Liver (tissue), 9 donors: ENCODE results near the gene SLC12A7. TPM values are rescaled to one million over a fixed set of nuclear protein-coding genes. Genes with fewer than 3 reads are reported as not detected.

Source experiments
- DNase-seq: peaks from one replicate; pipeline ENCODE4 v3.0.0-alpha.2; 2017; ENCODE audit warnings: low spot score
- H3K27ac ChIP-seq, 2 donors: one replicate each; pipeline ENCODE4 v1.7.0; 2013; ENCODE audit warnings: inconsistent platforms in 2 of 2, low read length in 2 of 2, control low read depth in 1 of 2, low read depth in 1 of 2, mild to moderate bottlenecking in 1 of 2
- H3K27me3 ChIP-seq, 4 donors: one replicate each; pipeline versions ENCODE4 v1.6.1 to v1.7.0; 2013; ENCODE audit warnings: low read length in 3 of 4, inconsistent platforms in 1 of 4, mild to moderate bottlenecking in 1 of 4, moderate library complexity in 1 of 4; ENCODE audit not compliant: control insufficient read depth in 4 of 4, insufficient read depth in 4 of 4
- H3K36me3 ChIP-seq, 4 donors: one replicate each; pipeline versions ENCODE4 v1.6.1 to v1.7.0; 2013; ENCODE audit warnings: low read length in 3 of 4, mild to moderate bottlenecking in 3 of 4, low read depth in 1 of 4, moderate library complexity in 1 of 4; ENCODE audit not compliant: control insufficient read depth in 4 of 4, insufficient read depth in 3 of 4
- H3K4me1 ChIP-seq, 4 donors: one replicate each; pipeline versions ENCODE4 v1.6.1 to v1.7.0; 2013; ENCODE audit warnings: low read length in 3 of 4, mild to moderate bottlenecking in 3 of 4, moderate library complexity in 1 of 4; ENCODE audit not compliant: control insufficient read depth in 4 of 4, insufficient read depth in 4 of 4
- H3K4me3 ChIP-seq, 3 donors: one replicate each; pipeline versions ENCODE4 v1.6.1 to v1.7.0; 2013; ENCODE audit warnings: low read length in 3 of 3, control low read depth in 1 of 3, low read depth in 1 of 3, mild to moderate bottlenecking in 1 of 3
- H3K9ac ChIP-seq, 2 donors: one replicate each; pipeline ENCODE4 v1.7.0; 2013; ENCODE audit warnings: low read length in 2 of 2, mild to moderate bottlenecking in 2 of 2, moderate library complexity in 2 of 2, control low read depth in 1 of 2, low read depth in 1 of 2
- H3K9me3 ChIP-seq, 4 donors: one replicate each; pipeline versions ENCODE4 v1.6.1 to v1.7.0; 2013; ENCODE audit warnings: low read length in 3 of 4; ENCODE audit not compliant: control insufficient read depth in 4 of 4
- EGR1 ChIP-seq, 2 donors: IDR thresholded peaks; 2 replicates each; pipeline ENCODE4 v1.6.1; 2016 to 2018; ENCODE audit warnings: antibody characterized with exemption in 2 of 2, low read depth in 2 of 2
- FOXA1 ChIP-seq: IDR thresholded peaks from 2 replicates; pipeline ENCODE4 v1.6.1; 2016; ENCODE audit warnings: antibody characterized with exemption
- FOXA2 ChIP-seq: IDR thresholded peaks from 2 replicates; pipeline ENCODE4 v1.6.1; 2016; ENCODE audit warnings: antibody characterized with exemption
- GABPA ChIP-seq, 2 donors: IDR thresholded peaks in 1 of 2; conservative IDR thresholded peaks in 1 of 2; 2 replicates each; pipeline ENCODE4 v1.6.1; 2016; ENCODE audit warnings: antibody characterized with exemption in 2 of 2, mild to moderate bottlenecking in 1 of 2, moderate library complexity in 1 of 2
- HNF4A ChIP-seq, 2 donors: conservative IDR thresholded peaks; 2 replicates each; pipeline ENCODE4 v1.6.1; 2016; ENCODE audit warnings: antibody characterized with exemption in 2 of 2, mild to moderate bottlenecking in 2 of 2
- HNF4G ChIP-seq: IDR thresholded peaks from 2 replicates; pipeline ENCODE4 v1.6.1; 2016; ENCODE audit warnings: antibody characterized with exemption
- JUND ChIP-seq, 2 donors: IDR thresholded peaks; 2 replicates each; pipeline ENCODE4 v1.6.1; 2016; ENCODE audit warnings: antibody characterized with exemption in 2 of 2
- NR2F2 ChIP-seq: IDR thresholded peaks from 2 replicates; pipeline ENCODE4 v1.6.1; 2016; ENCODE audit warnings: antibody characterized with exemption
- RAD21 ChIP-seq, 2 donors: IDR thresholded peaks; 2 replicates each; pipeline ENCODE4 v1.6.1; 2016; ENCODE audit warnings: antibody characterized with exemption in 2 of 2, mild to moderate bottlenecking in 2 of 2
- RXRA ChIP-seq, 2 donors: IDR thresholded peaks; 2 replicates each; pipeline ENCODE4 v1.6.1; 2017 to 2018; ENCODE audit warnings: antibody characterized with exemption in 2 of 2, mild to moderate bottlenecking in 1 of 2
- SP1 ChIP-seq: IDR thresholded peaks from 2 replicates; pipeline ENCODE4 v1.6.1; 2018; ENCODE audit warnings: antibody characterized with exemption, mild to moderate bottlenecking
- TAF1 ChIP-seq: conservative IDR thresholded peaks from 2 replicates; pipeline ENCODE4 v1.6.1; 2016; ENCODE audit warnings: antibody characterized with exemption, mild to moderate bottlenecking
- YY1 ChIP-seq: IDR thresholded peaks from 2 replicates; pipeline ENCODE4 v1.6.1; 2016; ENCODE audit warnings: antibody characterized with exemption, mild to moderate bottlenecking
- WGBS: extraction: QIAGEN DNeasy Blood & Tissue Kit; methylation state at CpG from one replicate; pipeline ENCODE4 v1.1.7; 2013; 5-methylcytosine and 5-hydroxymethylcytosine counted together
- polyA plus RNA-seq, 2 donors: library from polyadenylated mRNA; stranded (reverse) in 1 of 2; unstranded in 1 of 2; fragments of 200-250 nt in 1 of 2; fragments of >200 nt in 1 of 2; fragmentation: Nextera tagmentation in 1 of 2; extraction: Ambion mirVana in 1 of 2; gene quantifications; one replicate each; pipeline versions ENCODE4 v1.2.1 to v1.2.3, GENCODE V29; 2013 to 2015
- total RNA-seq, 2 donors: library from RNA; depleted of rRNA; stranded (reverse); fragments of >200 nt; gene quantifications; one replicate each; pipeline ENCODE4 v1.2.3, GENCODE V29; 2014
- TF ChIP-seq, protein P1 (sequence below): IDR thresholded peaks from 2 replicates; pipeline ENCODE4 v1.6.1; 2016; ENCODE audit warnings: antibody characterized with exemption
- TF ChIP-seq, protein P2 (sequence below): IDR thresholded peaks from 2 replicates; pipeline ENCODE4 v1.6.1; 2016; ENCODE audit warnings: antibody characterized with exemption
- TF ChIP-seq, protein P3 (sequence below): IDR thresholded peaks from 2 replicates; pipeline ENCODE4 v1.6.1; 2016; ENCODE audit warnings: antibody characterized with exemption, mild to moderate bottlenecking
- TF ChIP-seq, protein P4 (sequence below): IDR thresholded peaks from 2 replicates; pipeline ENCODE4 v1.6.1; 2016; ENCODE audit warnings: antibody characterized with exemption
- TF ChIP-seq, protein P5 (sequence below): fragments of 150-350 bp; IDR thresholded peaks from 2 replicates; pipeline ENCODE4 v1.5.1; 2017; ENCODE audit warnings: improper control_type of control experiment, low read depth, low read length; ENCODE audit not compliant: missing input control
- donor health status: healthy.
- donor health status: healthy.
- donor health status: healthy.
- donor health status: healthy.
- donor health status: healthy.

SLC12A7 gene
- total and polyA plus RNA-seq, 4 donors: 12.3 to 64.2 (median 28.9) TPM

DNA sequence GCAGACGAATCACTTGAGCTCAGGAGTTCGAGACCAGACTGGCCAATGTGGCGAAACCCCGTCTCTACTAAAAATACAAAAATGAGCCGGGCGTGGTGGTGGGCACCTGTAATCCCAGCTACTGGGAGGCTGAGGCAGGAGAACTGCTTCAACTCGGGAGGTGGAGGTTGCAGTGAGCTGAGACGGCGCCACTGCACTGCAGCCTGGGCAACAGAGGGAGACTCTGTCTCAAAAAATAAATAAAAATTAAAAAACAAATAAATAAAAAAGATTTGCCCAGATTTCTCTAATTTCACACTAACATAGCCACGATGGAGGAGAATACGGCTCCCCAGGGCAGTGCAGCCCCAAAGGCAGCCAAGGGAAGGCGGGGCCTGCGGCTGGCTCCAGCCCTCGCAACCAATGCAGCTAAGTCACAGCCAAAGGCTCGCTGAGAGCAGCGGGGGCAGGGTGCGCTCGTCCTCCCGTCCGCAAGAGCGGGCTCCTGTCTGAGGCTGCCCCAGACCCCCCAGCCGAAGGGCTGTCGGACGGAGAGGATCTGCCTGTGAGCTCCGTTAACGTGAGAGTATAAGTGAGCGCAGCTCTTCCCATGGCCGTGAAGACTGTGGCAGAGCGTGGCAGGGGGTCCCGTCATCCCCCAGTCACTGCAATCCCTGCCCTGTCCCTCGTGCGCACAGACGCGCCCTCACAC, 43.5 kb downstream of the SLC12A7 start:
- H3K9me3 ChIP-seq: no peaks in the 10 kb centered on the region
- H3K4me1 ChIP-seq: no peaks in the 10 kb centered on the region
- 91% methylated on average over 34 of the region's 34 CpGs for WGBS
- H3K27ac ChIP-seq: no peak overlapping the region
- H3K4me3 ChIP-seq: no peak overlapping the region
- H3K36me3 ChIP-seq: peaks cover 12 to 61% (median 22%) of the 10 kb centered on the region in 4 donors
- no peak for DNase-seq
- no peak overlapping the region for H3K9ac ChIP-seq
- H3K27me3 ChIP-seq: no peaks in the 10 kb centered on the region
- TF ChIP-seq NR2F2: no peak
- no peak for TF ChIP-seq EGR1 (IDR thresholded peaks at IDR 0.05; ENCODE audit: low read depth in 2 of 2)
- TF ChIP-seq GABPA (IDR thresholded peaks at IDR 0.05 in 1 of 2, conservative IDR thresholded peaks at IDR 0.05 in 1 of 2): no peak
- no peak for TF ChIP-seq SP1

DNA sequence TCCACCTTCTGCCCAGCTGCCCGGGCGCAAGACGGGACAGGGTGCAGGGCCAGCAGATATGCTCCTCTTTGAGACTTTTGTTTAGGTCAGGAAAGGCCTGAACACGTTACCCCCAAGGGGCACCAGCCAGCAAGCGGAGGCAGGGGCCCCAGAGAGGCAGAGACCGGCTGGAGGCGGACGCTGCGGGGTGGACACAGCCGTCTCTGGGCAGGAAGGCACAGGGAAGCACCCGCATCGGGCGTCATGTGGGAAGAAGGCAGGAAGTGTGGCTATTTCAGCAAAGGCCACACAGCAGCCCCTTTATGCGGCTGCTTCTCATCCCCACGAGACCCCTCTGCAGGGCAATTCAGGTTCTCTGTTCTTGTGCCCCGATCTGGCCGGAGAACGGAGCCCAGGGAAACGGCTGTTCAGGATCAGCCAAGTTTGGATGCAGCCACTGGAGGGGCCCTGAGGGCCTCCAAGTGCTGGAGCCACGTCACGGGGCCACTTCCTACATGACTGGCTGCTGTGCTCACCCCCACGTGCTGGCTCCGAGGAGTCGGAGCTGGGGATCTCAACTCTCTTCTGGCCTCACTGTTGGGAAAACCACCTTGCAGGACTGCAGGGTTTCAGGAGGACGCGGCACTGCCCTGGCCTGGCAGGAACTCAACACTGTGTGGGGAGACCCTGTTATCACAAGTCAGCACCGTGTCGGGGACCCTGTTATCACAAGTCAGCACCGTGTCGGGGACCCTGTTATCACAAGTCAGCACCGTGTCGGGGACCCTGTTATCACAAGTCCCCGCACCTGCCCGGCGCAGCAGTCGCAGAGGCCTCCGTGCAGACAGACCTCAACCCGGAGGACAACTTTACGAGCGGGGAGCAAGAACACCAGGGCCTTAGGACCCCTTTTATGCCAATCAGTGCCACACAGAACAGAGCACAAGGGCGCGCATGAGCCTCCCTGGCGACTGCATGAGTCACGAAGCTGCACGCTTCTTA, 44.4 kb downstream of the SLC12A7 start:
- Histone ChIP-seq H3K27me3 (no peaks in the 10 kb centered on the region), H3K27ac (no peak overlapping the region), H3K4me1 (no peaks in the 10 kb centered on the region), H3K36me3 (peaks cover 12 to 66% (median 25%) of the 10 kb centered on the region in 4 donors), H3K9ac (no peak overlapping the region), H3K9me3 (no peaks in the 10 kb centered on the region), H3K4me3 (no peak overlapping the region)
- no peak for TF ChIP-seq TAF1
- TF ChIP-seq RXRA (IDR thresholded peaks at IDR 0.05): no peak
- TF ChIP-seq, protein P1, sequence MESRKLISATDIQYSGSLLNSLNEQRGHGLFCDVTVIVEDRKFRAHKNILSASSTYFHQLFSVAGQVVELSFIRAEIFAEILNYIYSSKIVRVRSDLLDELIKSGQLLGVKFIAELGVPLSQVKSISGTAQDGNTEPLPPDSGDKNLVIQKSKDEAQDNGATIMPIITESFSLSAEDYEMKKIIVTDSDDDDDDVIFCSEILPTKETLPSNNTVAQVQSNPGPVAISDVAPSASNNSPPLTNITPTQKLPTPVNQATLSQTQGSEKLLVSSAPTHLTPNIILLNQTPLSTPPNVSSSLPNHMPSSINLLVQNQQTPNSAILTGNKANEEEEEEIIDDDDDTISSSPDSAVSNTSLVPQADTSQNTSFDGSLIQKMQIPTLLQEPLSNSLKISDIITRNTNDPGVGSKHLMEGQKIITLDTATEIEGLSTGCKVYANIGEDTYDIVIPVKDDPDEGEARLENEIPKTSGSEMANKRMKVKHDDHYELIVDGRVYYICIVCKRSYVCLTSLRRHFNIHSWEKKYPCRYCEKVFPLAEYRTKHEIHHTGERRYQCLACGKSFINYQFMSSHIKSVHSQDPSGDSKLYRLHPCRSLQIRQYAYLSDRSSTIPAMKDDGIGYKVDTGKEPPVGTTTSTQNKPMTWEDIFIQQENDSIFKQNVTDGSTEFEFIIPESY: no peak
- TF ChIP-seq SP1: no peak
- no peak for TF ChIP-seq HNF4A (conservative IDR thresholded peaks at IDR 0.05)
- TF ChIP-seq FOXA1: no peak
- TF ChIP-seq JUND (IDR thresholded peaks at IDR 0.05): no peak
- no peak for TF ChIP-seq RAD21 (IDR thresholded peaks at IDR 0.05)
- TF ChIP-seq, protein P2, sequence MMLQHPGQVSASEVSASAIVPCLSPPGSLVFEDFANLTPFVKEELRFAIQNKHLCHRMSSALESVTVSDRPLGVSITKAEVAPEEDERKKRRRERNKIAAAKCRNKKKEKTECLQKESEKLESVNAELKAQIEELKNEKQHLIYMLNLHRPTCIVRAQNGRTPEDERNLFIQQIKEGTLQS: no peak
- TF ChIP-seq, protein P3, sequence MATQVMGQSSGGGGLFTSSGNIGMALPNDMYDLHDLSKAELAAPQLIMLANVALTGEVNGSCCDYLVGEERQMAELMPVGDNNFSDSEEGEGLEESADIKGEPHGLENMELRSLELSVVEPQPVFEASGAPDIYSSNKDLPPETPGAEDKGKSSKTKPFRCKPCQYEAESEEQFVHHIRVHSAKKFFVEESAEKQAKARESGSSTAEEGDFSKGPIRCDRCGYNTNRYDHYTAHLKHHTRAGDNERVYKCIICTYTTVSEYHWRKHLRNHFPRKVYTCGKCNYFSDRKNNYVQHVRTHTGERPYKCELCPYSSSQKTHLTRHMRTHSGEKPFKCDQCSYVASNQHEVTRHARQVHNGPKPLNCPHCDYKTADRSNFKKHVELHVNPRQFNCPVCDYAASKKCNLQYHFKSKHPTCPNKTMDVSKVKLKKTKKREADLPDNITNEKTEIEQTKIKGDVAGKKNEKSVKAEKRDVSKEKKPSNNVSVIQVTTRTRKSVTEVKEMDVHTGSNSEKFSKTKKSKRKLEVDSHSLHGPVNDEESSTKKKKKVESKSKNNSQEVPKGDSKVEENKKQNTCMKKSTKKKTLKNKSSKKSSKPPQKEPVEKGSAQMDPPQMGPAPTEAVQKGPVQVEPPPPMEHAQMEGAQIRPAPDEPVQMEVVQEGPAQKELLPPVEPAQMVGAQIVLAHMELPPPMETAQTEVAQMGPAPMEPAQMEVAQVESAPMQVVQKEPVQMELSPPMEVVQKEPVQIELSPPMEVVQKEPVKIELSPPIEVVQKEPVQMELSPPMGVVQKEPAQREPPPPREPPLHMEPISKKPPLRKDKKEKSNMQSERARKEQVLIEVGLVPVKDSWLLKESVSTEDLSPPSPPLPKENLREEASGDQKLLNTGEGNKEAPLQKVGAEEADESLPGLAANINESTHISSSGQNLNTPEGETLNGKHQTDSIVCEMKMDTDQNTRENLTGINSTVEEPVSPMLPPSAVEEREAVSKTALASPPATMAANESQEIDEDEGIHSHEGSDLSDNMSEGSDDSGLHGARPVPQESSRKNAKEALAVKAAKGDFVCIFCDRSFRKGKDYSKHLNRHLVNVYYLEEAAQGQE: no peak
- TF ChIP-seq, protein P4, sequence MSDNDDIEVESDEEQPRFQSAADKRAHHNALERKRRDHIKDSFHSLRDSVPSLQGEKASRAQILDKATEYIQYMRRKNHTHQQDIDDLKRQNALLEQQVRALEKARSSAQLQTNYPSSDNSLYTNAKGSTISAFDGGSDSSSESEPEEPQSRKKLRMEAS: no peak
- TF ChIP-seq HNF4G: no peak
- no peak for TF ChIP-seq EGR1 (IDR thresholded peaks at IDR 0.05; ENCODE audit: low read depth in 2 of 2)
- TF ChIP-seq FOXA2: no peak
- no peak for TF ChIP-seq YY1
- TF ChIP-seq, protein P5, sequence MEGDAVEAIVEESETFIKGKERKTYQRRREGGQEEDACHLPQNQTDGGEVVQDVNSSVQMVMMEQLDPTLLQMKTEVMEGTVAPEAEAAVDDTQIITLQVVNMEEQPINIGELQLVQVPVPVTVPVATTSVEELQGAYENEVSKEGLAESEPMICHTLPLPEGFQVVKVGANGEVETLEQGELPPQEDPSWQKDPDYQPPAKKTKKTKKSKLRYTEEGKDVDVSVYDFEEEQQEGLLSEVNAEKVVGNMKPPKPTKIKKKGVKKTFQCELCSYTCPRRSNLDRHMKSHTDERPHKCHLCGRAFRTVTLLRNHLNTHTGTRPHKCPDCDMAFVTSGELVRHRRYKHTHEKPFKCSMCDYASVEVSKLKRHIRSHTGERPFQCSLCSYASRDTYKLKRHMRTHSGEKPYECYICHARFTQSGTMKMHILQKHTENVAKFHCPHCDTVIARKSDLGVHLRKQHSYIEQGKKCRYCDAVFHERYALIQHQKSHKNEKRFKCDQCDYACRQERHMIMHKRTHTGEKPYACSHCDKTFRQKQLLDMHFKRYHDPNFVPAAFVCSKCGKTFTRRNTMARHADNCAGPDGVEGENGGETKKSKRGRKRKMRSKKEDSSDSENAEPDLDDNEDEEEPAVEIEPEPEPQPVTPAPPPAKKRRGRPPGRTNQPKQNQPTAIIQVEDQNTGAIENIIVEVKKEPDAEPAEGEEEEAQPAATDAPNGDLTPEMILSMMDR: no peak
- no peak for TF ChIP-seq GABPA (IDR thresholded peaks at IDR 0.05 in 1 of 2, conservative IDR thresholded peaks at IDR 0.05 in 1 of 2)
- no peak for TF ChIP-seq NR2F2
- DNase-seq: peak; percentile 49
- WGBS: 89% methylated on average over 45 of the region's 45 CpGs
